Heart left ventricle (tissue), 16 donors: ENCODE data around the gene FSD1. TPM values are rescaled to one million over a fixed set of nuclear protein-coding genes. Genes with fewer than 3 reads are reported as not detected.
"Not testable (repeated sequence)": the region's sequence is repeated elsewhere in the genome, so short reads cannot be mapped to it uniquely, and the experiment has no call there.

Experiments
- ATAC-seq, 4 donors: fragments of 200-7000 bp; cut with Tn5 transposase; one replicate each; pipeline ENCODE4 v1.9.1; 2020 to 2022; ENCODE audit warnings: moderate library complexity in 4 of 4, mild to moderate bottlenecking in 3 of 4, moderate number of reproducible peaks in 1 of 4
- DNase-seq, 5 donors: peaks; one replicate each; pipeline ENCODE4 v3.0.0-alpha.2; 2020
- H3K27ac ChIP-seq, 12 donors: fragments of 200-600 bp; sonication (generic) in 4 of 12; one replicate each; pipeline versions ENCODE4 v1.5.0 to v1.8.0; 2016 to 2022; ENCODE audit warnings: mild to moderate bottlenecking in 2 of 12
- H3K27me3 ChIP-seq, 9 donors: fragments of 200-600 bp; sonication (generic) in 2 of 9; one replicate each; pipeline versions ENCODE4 v1.5.1 to v1.8.0; 2016 to 2022; ENCODE audit warnings: mild to moderate bottlenecking in 3 of 9
- H3K36me3 ChIP-seq, 9 donors: fragments of 200-600 bp; sonication (generic) in 2 of 9; one replicate each; pipeline versions ENCODE4 v1.5.0 to v1.8.0; 2018 to 2022; ENCODE audit warnings: mild to moderate bottlenecking in 2 of 9
- H3K4me1 ChIP-seq, 12 donors: fragments of 200-600 bp; sonication (generic) in 4 of 12; one replicate each; pipeline versions ENCODE4 v1.5.0 to v1.8.0; 2016 to 2022; ENCODE audit warnings: mild to moderate bottlenecking in 3 of 12
- H3K4me3 ChIP-seq, 12 donors: fragments of 200-600 bp; sonication (generic) in 4 of 12; one replicate each; pipeline versions ENCODE4 v1.5.0 to v1.8.0; 2017 to 2022; ENCODE audit warnings: mild to moderate bottlenecking in 9 of 12, moderate library complexity in 4 of 12
- H3K9me3 ChIP-seq, 12 donors: fragments of 200-600 bp; sonication (generic) in 4 of 12; one replicate each; pipeline versions ENCODE4 v1.5.0 to v1.8.0; 2016 to 2022; ENCODE audit warnings: mild to moderate bottlenecking in 1 of 12
- CTCF ChIP-seq, 12 donors: fragments of 200-600 bp; sonication (generic) in 4 of 12; IDR thresholded peaks; one replicate each; pipeline versions ENCODE4 v1.5.0 to v1.8.0; 2018 to 2022; ENCODE audit warnings: antibody characterized with exemption in 12 of 12, mild to moderate bottlenecking in 5 of 12
- POLR2A ChIP-seq, 2 donors: fragments of 450-650 bp; IDR thresholded peaks; one replicate each; pipeline ENCODE4 v1.6.1; 2017; ENCODE audit warnings: antibody characterized with exemption in 2 of 2, mild to moderate bottlenecking in 2 of 2, moderate library complexity in 2 of 2
- WGBS, 4 donors: extraction: QIAGEN DNeasy Blood & Tissue Kit in 2 of 4; methylation state at CpG; one replicate each; pipeline versions ENCODE4 v1.1.5 to v1.1.7; 2013 to 2018; 5-methylcytosine and 5-hydroxymethylcytosine counted together
- intact Hi-C, 10 donors: fragments of 100-400 bp; cut with DNase I; formaldehyde crosslinking; loops; one replicate each; pipeline versions ENCODE4 v1.11.1 to v1.14.2; 2022
- polyA plus RNA-seq, 2 donors: library from polyadenylated mRNA; stranded (reverse); fragments of 200-250 nt; gene quantifications; one replicate each; pipeline ENCODE4 v1.2.3, GENCODE V29; 2013
- total RNA-seq, 9 donors: library from RNA; depleted of rRNA in 2 of 9; stranded (reverse); fragments of >200 nt in 2 of 9; fragmentation: NEBNext Ultra II Directional in 3 of 9; extraction: Animal tissue kit (Norgen Biotek cat#: 25700) in 3 of 9; gene quantifications; one replicate each; pipeline versions ENCODE4 v1.1.0 to v1.2.4, GENCODE V29; 2016 to 2023
- donor health status: ischemic (EF 13 %, LVEDD 7.1; RV severe dilation, severe dysfunction).
- donor health status: healthy with polysubstance abuse.
- donor health status: DM: no; HTN: yes; CAD: no.
- donor health status: DM: no; HTN: no; CAD: no.
- donor health status: ischemic (EF 25% LVEDD 6.9; RV normal size, moderate dysfunction).
- donor health status: ischemic (EF 25% LVEDD 5.7; RV mildly dilated, moderate dysfunction).
- donor health status: healthy.
- donor health status: DM: yes; HTN: yes; CAD: no.
- donor health status: ischemic (EF 35%, LVEDD 5.7; RV mildly dilated, moderate dysfunction).
- donor health status: nonischemic (EF 11% LVEDD 7.7; RV severe dilation, severe dysfunction).
- donor health status: DM: yes; HTN: yes; CAD: no.
- donor health status: PGD.
- donor health status: ischemic (EF 29% LVEDD 5.4; RV normal size, mild dysfunction).
- donor health status: nonischemic (EF 23%, LVEDD 6.1; RV moderate dilation, normal function).

FSD1 gene
- total and polyA plus RNA-seq, 11 donors = 0.04 to 1.2 TPM; not detected in 9

- DNase-seq (no peak), ATAC-seq (peak in 1 of 4 donors; percentile 29)
- intact Hi-C loops = loop anchor here in 2 of 10 donors (10.0 kb wide), 1 partner anchor 252 kb away; no protein-coding TSS in a partner anchor
- WGBS, 4 donors = 44 to 58% (median 54%) methylated on average over 8 to 10 of the region's 10 CpGs
- Histone ChIP-seq H3K4me3 (no peak overlapping the region), H3K27ac (no peak overlapping the region), H3K9me3 (peaks cover 0 to 6% (median 0%) of the 10 kb centered on the region in 12 donors), H3K4me1 (peaks cover 0 to 3% (median 0%) of the 10 kb centered on the region in 12 donors), H3K36me3 (peaks cover 0 to 45% (median 27%) of the 10 kb centered on the region in 9 donors), H3K27me3 (peaks cover 0 to 7% (median 0%) of the 10 kb centered on the region in 9 donors)
- no peak for TF ChIP-seq CTCF (IDR thresholded peaks at IDR 0.05)
- no peak for TF ChIP-seq POLR2A (IDR thresholded peaks at IDR 0.05)
Measured at GRCh38 chr19:4272894-4273293, 31.5 kb upstream of the FSD1 start.

GRCh38 chr19:4274321-4274686 is 30.1 kb upstream of the FSD1 start:
- not testable (repeated sequence) for H3K4me3 ChIP-seq
- intact Hi-C loops = loop anchor here in 2 of 10 donors (10.0 kb wide), 1 partner anchor 250 kb away; no protein-coding TSS in a partner anchor

GRCh38 chr19:4277191-4277696 is 27.2 kb upstream of the FSD1 start:
- Histone ChIP-seq H3K27me3 (peaks cover 14 to 46% (median 33%) of the 10 kb centered on the region in 9 donors), H3K4me1 (peaks cover 0 to 22% (median 9%) of the 10 kb centered on the region in 12 donors), H3K4me3 (no peak overlapping the region), H3K9me3 (peaks cover 0 to under 1% (median 0%) of the 10 kb centered on the region in 12 donors), H3K27ac (no peak overlapping the region), H3K36me3 (peaks cover 0 to 5% (median 0%) of the 10 kb centered on the region in 9 donors)
- DNase-seq = no peak
- no peak for ATAC-seq
- no peak for TF ChIP-seq POLR2A (IDR thresholded peaks at IDR 0.05)
- TF ChIP-seq CTCF (IDR thresholded peaks at IDR 0.05) = no peak
- WGBS, 4 donors = 15 to 20% (median 17%) methylated on average over 16 of the region's 16 CpGs
- intact Hi-C loops = loop anchor here in 2 of 10 donors (10.0 kb wide), 1 partner anchor 248 kb away; no protein-coding TSS in a partner anchor

More at GRCh38 chr19:4274321-4274686, 30.1 kb upstream of the FSD1 start:
- not testable (repeated sequence) for DNase-seq, H3K9me3 ChIP-seq, ATAC-seq, H3K27ac ChIP-seq
- Histone ChIP-seq H3K36me3 (peaks cover 0 to 31% (median 14%) of the 10 kb centered on the region in 9 donors), H3K4me1 (peaks cover 0 to 13% (median 3%) of the 10 kb centered on the region in 12 donors), H3K27me3 (peaks cover 3 to 21% (median 8%) of the 10 kb centered on the region in 9 donors)
- 77 to 88% (median 86%) methylated on average over 6 of the region's 6 CpGs for WGBS, 4 donors

- DNase-seq = no peak
- 33 to 36% (median 35%) methylated on average over 4 of the region's 4 CpGs for WGBS, 4 donors
- intact Hi-C loops = loop anchor here in 2 of 10 donors (10.0 kb wide), 1 partner anchor 247 kb away; no protein-coding TSS in a partner anchor
- no peak for TF ChIP-seq POLR2A (IDR thresholded peaks at IDR 0.05)
- no peak for TF ChIP-seq CTCF (IDR thresholded peaks at IDR 0.05)
- peaks cover 0 to 22% (median 9%) of the 10 kb centered on the region in 12 donors for H3K4me1 ChIP-seq
- no peak overlapping the region for H3K4me3 ChIP-seq
- peaks cover 14 to 51% (median 33%) of the 10 kb centered on the region in 9 donors for H3K27me3 ChIP-seq
- H3K27ac ChIP-seq = no peak overlapping the region
- no peaks in the 10 kb centered on the region for H3K36me3 ChIP-seq
- no peak for ATAC-seq
- no peaks in the 10 kb centered on the region for H3K9me3 ChIP-seq
Measured at GRCh38 chr19:4278010-4278409, 26.4 kb upstream of the FSD1 start.
